ENCODE data around the gene TET1. TPM values are rescaled to one million over a fixed set of nuclear protein-coding genes. Genes with fewer than 3 reads are reported as not detected.

TET1 gene
- total RNA-seq, 4 donors from 2014 or later = 1.5 to 3.3 (median 1.5) TPM

- Histone ChIP-seq H3K27ac (peak overlapping the region; percentile 56 to 78 (median 69)), H3K9me3 (no peaks in the 10 kb centered on the region), H3K4me3 (peak overlapping the region in 3 of 4 donors; percentile 25 to 49 (median 37)), H3K27me3 (no peaks in the 10 kb centered on the region), H3K4me1 (peaks cover 9 to 40% (median 33%) of the 10 kb centered on the region in 4 donors), H3K36me3 (no peaks in the 10 kb centered on the region)
- in situ Hi-C loops (cut with MboI; ENCODE audit: low pct_ligation_motif_present in 1 of 4, low pct_unique_long_range_greater_than_20kb in 1 of 4, low sequenced_read_pairs in 3 of 4) = no loop called here
- intact Hi-C loops (cut with DNase I; ENCODE audit: low total_unique reads) = loop anchor here (5.0 kb wide), 1 partner anchor 37 kb away; the partner anchor contains the start of gene TET1
- TF ChIP-seq POLR2A (IDR thresholded peaks at IDR 0.05) (no peak), POLR2AphosphoS5 (IDR thresholded peaks at IDR 0.05) (no peak), CTCF (IDR thresholded peaks at IDR 0.05) (no peak)
- no peak for DNase-seq
- 11 to 19% methylated on average over 3 of the region's 3 CpGs for WGBS, 2 donors (ENCODE audit: low coverage in 1 of 2)
These were observed 39.6 kb downstream of the TET1 start for GRCh38 chr10:68599771-68600040.

- H3K4me1 ChIP-seq = peaks cover 9 to 40% (median 33%) of the 10 kb centered on the region in 4 donors
- no peaks in the 10 kb centered on the region for H3K9me3 ChIP-seq
- H3K27me3 ChIP-seq = no peaks in the 10 kb centered on the region
- TF ChIP-seq CTCF (IDR thresholded peaks at IDR 0.05) (no peak), EP300 (IDR thresholded peaks at IDR 0.05; ENCODE audit: low read depth) (no peak), POLR2A (IDR thresholded peaks at IDR 0.05) (no peak), POLR2AphosphoS5 (IDR thresholded peaks at IDR 0.05) (no peak)
- WGBS, 2 donors (ENCODE audit: low coverage in 1 of 2) = 3 to 20% methylated on average over 3 to 17 of the region's 17 CpGs
- peak; percentile 66 for DNase-seq
- peak overlapping the region; percentile 6 to 49 (median 31) for H3K4me3 ChIP-seq
- in situ Hi-C loops (cut with MboI; ENCODE audit: low pct_ligation_motif_present in 1 of 4, low pct_unique_long_range_greater_than_20kb in 1 of 4, low sequenced_read_pairs in 3 of 4) (no loop called here), intact Hi-C loops (cut with DNase I; ENCODE audit: low total_unique reads) (loop anchor here (5.0 kb wide), 1 partner anchor 38 kb away; the partner anchor contains the start of gene TET1)
- H3K27ac ChIP-seq = peak overlapping the region; percentile 56 to 78 (median 69)
- no peaks in the 10 kb centered on the region for H3K36me3 ChIP-seq
These were observed 40.1 kb downstream of the TET1 start for GRCh38 chr10:68600041-68600778.

DNA sequence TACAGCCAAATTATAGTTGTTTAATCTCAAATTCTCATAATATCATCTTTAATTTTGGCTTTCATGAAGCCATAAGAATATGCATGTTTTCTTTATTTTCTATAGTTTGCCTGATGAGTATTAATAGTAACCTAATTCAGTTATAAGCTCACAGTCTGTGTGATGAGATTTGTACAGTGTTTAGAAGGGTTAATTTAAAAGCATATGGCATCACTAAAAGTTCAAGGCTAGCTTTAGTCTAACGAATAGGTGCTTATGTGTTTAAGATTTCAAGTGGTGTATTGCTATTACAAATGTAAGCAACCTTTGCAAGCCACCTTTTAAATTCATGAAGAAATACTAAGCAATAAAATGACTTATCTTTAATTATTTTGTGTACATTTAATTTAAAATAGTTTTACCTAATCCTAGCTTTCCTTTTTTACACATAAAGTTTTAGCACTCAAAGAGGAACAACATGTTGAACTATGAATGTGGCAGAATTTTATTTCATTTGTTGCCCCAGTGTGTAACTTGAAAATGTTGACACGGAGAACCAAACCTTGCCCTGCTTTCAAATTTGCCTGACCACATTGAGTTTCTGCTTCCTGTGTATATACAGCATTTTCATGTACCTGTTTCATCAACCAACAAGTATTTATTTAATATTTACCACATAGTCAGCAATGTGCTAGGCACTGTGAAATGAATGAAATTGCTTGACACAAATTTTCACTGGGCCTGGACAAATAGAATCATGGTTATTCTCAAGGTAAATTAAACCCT lies 41.5 kb downstream of the TET1 start:
- intact Hi-C loops (cut with DNase I; ENCODE audit: low total_unique reads) (loop anchor here (5.0 kb wide), 1 partner anchor 39 kb away; the partner anchor contains the start of gene TET1), in situ Hi-C loops (cut with MboI; ENCODE audit: low pct_ligation_motif_present in 1 of 4, low pct_unique_long_range_greater_than_20kb in 1 of 4, low sequenced_read_pairs in 3 of 4) (no loop called here)
- DNase-seq = no peak
- H3K4me1 ChIP-seq = peaks cover 9 to 40% (median 33%) of the 10 kb centered on the region in 4 donors
- no peaks in the 10 kb centered on the region for H3K36me3 ChIP-seq
- 40 to 56% methylated on average over 2 of the region's 2 CpGs for WGBS, 2 donors (ENCODE audit: low coverage in 1 of 2)
- no peaks in the 10 kb centered on the region for H3K27me3 ChIP-seq
- TF ChIP-seq POLR2A (IDR thresholded peaks at IDR 0.05) (no peak), EP300 (IDR thresholded peaks at IDR 0.05; ENCODE audit: low read depth) (no peak), CTCF (IDR thresholded peaks at IDR 0.05) (no peak)
- no peak overlapping the region for H3K27ac ChIP-seq
- H3K9me3 ChIP-seq = no peaks in the 10 kb centered on the region
- H3K4me3 ChIP-seq = no peak overlapping the region

- no peak for DNase-seq
- Histone ChIP-seq H3K27me3 (no peaks in the 10 kb centered on the region), H3K4me3 (no peak overlapping the region), H3K27ac (no peak overlapping the region), H3K9me3 (no peaks in the 10 kb centered on the region), H3K4me1 (peaks cover 9 to 42% (median 33%) of the 10 kb centered on the region in 4 donors), H3K36me3 (no peaks in the 10 kb centered on the region)
- no peak for TF ChIP-seq EP300 (IDR thresholded peaks at IDR 0.05; ENCODE audit: low read depth)
- no peak for TF ChIP-seq CTCF (IDR thresholded peaks at IDR 0.05)
- in situ Hi-C loops (cut with MboI; ENCODE audit: low pct_ligation_motif_present in 1 of 4, low pct_unique_long_range_greater_than_20kb in 1 of 4, low sequenced_read_pairs in 3 of 4) (no loop called here), intact Hi-C loops (cut with DNase I; ENCODE audit: low total_unique reads) (loop anchor here (5.0 kb wide), 1 partner anchor 40 kb away; the partner anchor contains the start of gene TET1)
- WGBS, 2 donors (ENCODE audit: low coverage in 1 of 2) = 21 to 48% methylated on average over 2 of the region's 2 CpGs
These were observed 42.3 kb downstream of the TET1 start for GRCh38 chr10:68602434-68602833.

All from transverse colon (tissue), 4 donors.